ENCODE measurements around the gene INTS15. TPM values are rescaled to one million over a fixed set of nuclear protein-coding genes. Genes with fewer than 3 reads are reported as not detected.
A peak's percentile ranks its signal among the peaks of the same experiment; 100 is the strongest.

Gene INTS15
- total RNA-seq, 2 donors from 2014 or later: 34.4 to 38.0 TPM

DNA sequence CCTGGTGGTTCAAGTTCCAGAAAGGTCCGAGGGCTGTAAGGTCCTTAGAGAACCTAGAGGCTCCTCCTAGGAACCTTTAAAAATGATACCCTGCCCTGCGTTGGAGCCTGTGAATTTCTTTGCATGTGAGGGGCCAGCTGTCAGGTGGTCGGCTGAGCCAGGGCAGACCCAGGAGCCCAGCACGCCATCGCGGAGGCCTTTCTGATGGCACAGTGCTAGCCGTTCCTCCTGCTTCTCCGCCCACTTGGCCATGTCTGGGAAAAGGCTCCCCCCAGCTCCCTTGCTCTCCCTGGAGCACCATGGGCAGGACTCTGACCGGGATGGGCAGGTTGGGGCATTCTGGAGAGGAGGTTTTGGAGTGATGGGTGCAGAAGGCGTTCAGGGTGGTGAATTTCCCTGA lies 54.9 kb downstream of the INTS15 start:
- TF ChIP-seq, protein P1, sequence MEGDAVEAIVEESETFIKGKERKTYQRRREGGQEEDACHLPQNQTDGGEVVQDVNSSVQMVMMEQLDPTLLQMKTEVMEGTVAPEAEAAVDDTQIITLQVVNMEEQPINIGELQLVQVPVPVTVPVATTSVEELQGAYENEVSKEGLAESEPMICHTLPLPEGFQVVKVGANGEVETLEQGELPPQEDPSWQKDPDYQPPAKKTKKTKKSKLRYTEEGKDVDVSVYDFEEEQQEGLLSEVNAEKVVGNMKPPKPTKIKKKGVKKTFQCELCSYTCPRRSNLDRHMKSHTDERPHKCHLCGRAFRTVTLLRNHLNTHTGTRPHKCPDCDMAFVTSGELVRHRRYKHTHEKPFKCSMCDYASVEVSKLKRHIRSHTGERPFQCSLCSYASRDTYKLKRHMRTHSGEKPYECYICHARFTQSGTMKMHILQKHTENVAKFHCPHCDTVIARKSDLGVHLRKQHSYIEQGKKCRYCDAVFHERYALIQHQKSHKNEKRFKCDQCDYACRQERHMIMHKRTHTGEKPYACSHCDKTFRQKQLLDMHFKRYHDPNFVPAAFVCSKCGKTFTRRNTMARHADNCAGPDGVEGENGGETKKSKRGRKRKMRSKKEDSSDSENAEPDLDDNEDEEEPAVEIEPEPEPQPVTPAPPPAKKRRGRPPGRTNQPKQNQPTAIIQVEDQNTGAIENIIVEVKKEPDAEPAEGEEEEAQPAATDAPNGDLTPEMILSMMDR (conservative IDR thresholded peaks at IDR 0.05): no peak
- no peak overlapping the region for H3K4me3 ChIP-seq (ENCODE audit: low read length)
- peaks cover 21% of the 10 kb centered on the region for H3K36me3 ChIP-seq (ENCODE audit: control insufficient read depth, insufficient read depth, low read length)
- H3K27me3 ChIP-seq (ENCODE audit: control insufficient read depth, insufficient read depth, low read length, poor library complexity, severe bottlenecking): no peaks in the 10 kb centered on the region
- no peak overlapping the region for H3K4me3 Mint-ChIP-seq
- peaks cover 42% of the 10 kb centered on the region for H3K36me3 Mint-ChIP-seq (ENCODE audit: low read depth)
- no peak overlapping the region for H3K27ac Mint-ChIP-seq
- H3K4me1 ChIP-seq (ENCODE audit: control insufficient read depth, insufficient read depth, low read length): no peaks in the 10 kb centered on the region
- H3K9me3 ChIP-seq (ENCODE audit: control insufficient read depth, low read length): no peaks in the 10 kb centered on the region
- H3K9me3 Mint-ChIP-seq: no peaks in the 10 kb centered on the region
- H3K9ac ChIP-seq (ENCODE audit: extremely low read depth, low read length, poor library complexity, severe bottlenecking): no peak overlapping the region
- 93 to 98% methylated on average over 5 to 10 of the region's 10 CpGs for WGBS, 2 experiments (ENCODE audit: insufficient coverage in 1 of 2, insufficient read length in 1 of 2)
- no peaks in the 10 kb centered on the region for H3K27me3 Mint-ChIP-seq (ENCODE audit: insufficient read depth)
- H3K27ac ChIP-seq (ENCODE audit: low read depth, low read length): no peak overlapping the region
- no peak for DNase-seq
- peaks cover 6% of the 10 kb centered on the region for H3K4me1 Mint-ChIP-seq

DNA sequence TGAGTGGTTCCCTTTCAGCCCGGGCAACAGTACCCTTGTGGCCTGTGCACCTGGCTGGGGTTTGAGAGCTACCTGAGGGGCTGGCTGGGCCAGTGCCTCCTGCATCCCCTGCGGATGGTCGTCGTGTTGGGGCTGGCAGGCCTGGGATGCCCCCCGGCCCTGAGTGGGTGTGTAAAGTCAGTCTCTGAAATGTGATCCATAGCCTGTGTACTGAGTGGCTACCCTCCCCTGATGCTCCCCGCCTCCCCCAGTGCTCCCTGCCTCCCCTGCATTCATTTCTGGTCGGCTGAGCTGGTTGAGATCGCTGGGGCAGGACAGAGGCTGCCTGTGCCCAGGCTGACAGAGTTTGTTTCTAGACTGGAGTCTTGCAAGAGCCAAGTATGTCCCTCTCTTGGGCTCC lies 56.6 kb downstream of the INTS15 start:
- TF ChIP-seq, protein P1 (conservative IDR thresholded peaks at IDR 0.05): no peak
- Mint-ChIP-seq H3K36me3 (ENCODE audit: low read depth) (peaks cover 42% of the 10 kb centered on the region), H3K27me3 (ENCODE audit: insufficient read depth) (no peaks in the 10 kb centered on the region), H3K4me3 (no peak overlapping the region), H3K9me3 (peaks cover 5% of the 10 kb centered on the region), H3K4me1 (no peaks in the 10 kb centered on the region), H3K27ac (peak overlapping the region; percentile 41)
- H3K9me3 ChIP-seq (ENCODE audit: control insufficient read depth, low read length): no peaks in the 10 kb centered on the region
- 89 to 95% methylated on average over 4 to 8 of the region's 8 CpGs for WGBS, 2 experiments (ENCODE audit: insufficient coverage in 1 of 2, insufficient read length in 1 of 2)
- peaks cover 21% of the 10 kb centered on the region for H3K36me3 ChIP-seq (ENCODE audit: control insufficient read depth, insufficient read depth, low read length)
- H3K4me3 ChIP-seq (ENCODE audit: low read length): no peak overlapping the region
- H3K4me1 ChIP-seq (ENCODE audit: control insufficient read depth, insufficient read depth, low read length): no peaks in the 10 kb centered on the region
- H3K27me3 ChIP-seq (ENCODE audit: control insufficient read depth, insufficient read depth, low read length, poor library complexity, severe bottlenecking): no peaks in the 10 kb centered on the region
- DNase-seq: no peak
- no peak overlapping the region for H3K9ac ChIP-seq (ENCODE audit: extremely low read depth, low read length, poor library complexity, severe bottlenecking)
- H3K27ac ChIP-seq (ENCODE audit: low read depth, low read length): no peak overlapping the region

DNA sequence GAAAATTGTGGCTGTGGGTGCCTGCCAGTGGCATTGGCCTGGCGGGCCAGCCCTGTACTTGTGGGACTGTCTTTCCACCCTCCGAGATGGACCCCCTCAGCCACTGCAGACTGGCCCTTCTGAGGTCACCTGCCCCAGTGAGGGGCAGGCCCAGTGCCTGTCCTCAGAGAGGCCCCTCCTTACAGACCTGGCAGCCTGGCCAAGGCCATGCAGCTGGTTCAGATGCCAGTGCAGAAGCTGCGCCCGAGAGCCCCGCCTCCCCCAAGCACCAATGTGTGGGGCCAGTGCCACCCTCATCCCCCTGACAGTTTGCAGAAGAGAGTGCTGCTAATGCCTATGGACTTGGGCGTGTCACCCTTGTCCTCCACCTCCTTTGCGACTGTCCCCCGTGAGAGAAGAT lies 57.3 kb downstream of the INTS15 start:
- Mint-ChIP-seq H3K27me3 (ENCODE audit: insufficient read depth) (no peaks in the 10 kb centered on the region), H3K27ac (peak overlapping the region; percentile 41), H3K4me3 (no peak overlapping the region), H3K4me1 (no peaks in the 10 kb centered on the region), H3K36me3 (ENCODE audit: low read depth) (peaks cover 41% of the 10 kb centered on the region), H3K9me3 (peaks cover 8% of the 10 kb centered on the region)
- TF ChIP-seq, protein P1 (conservative IDR thresholded peaks at IDR 0.05): no peak
- H3K4me3 ChIP-seq (ENCODE audit: low read length): no peak overlapping the region
- no peak overlapping the region for H3K9ac ChIP-seq (ENCODE audit: extremely low read depth, low read length, poor library complexity, severe bottlenecking)
- H3K27me3 ChIP-seq (ENCODE audit: control insufficient read depth, insufficient read depth, low read length, poor library complexity, severe bottlenecking): no peaks in the 10 kb centered on the region
- H3K9me3 ChIP-seq (ENCODE audit: control insufficient read depth, low read length): no peaks in the 10 kb centered on the region
- H3K4me1 ChIP-seq (ENCODE audit: control insufficient read depth, insufficient read depth, low read length): no peaks in the 10 kb centered on the region
- H3K27ac ChIP-seq (ENCODE audit: low read depth, low read length): no peak overlapping the region
- peaks cover 25% of the 10 kb centered on the region for H3K36me3 ChIP-seq (ENCODE audit: control insufficient read depth, insufficient read depth, low read length)
- WGBS, 2 experiments (ENCODE audit: insufficient coverage in 1 of 2, insufficient read length in 1 of 2): 90 to 94% methylated on average over 8 of the region's 8 CpGs
- DNase-seq: no peak
